IPS-18c (cell line): ENCODE data around the gene FUT6.

Source experiments
- H3K4me3 ChIP-seq: 2 replicates; pipeline ENCODE4 v1.7.0; 2013; ENCODE audit warnings: low read depth, mild to moderate bottlenecking, low read length, moderate library complexity; ENCODE audit not compliant: insufficient read depth
- H3K9me3 ChIP-seq: one replicate; pipeline ENCODE4 v1.6.1; 2013; ENCODE audit warnings: mild to moderate bottlenecking, low read length, moderate library complexity; ENCODE audit not compliant: control insufficient read depth, insufficient read depth

The FUT6 gene

GRCh38 chr19:5800361-5801270 is 38.9 kb downstream of the FUT6 start:
- H3K9me3 ChIP-seq, result no peaks in the 10 kb centered on the region
- no peak overlapping the region for H3K4me3 ChIP-seq

- Histone ChIP-seq H3K9me3 (no peaks in the 10 kb centered on the region), H3K4me3 (no peak overlapping the region)
These were observed 40.0 kb downstream of the FUT6 start for GRCh38 chr19:5799247-5800241.

- no peak overlapping the region for H3K4me3 ChIP-seq
- H3K9me3 ChIP-seq, result no peaks in the 10 kb centered on the region
These were observed 41.3 kb downstream of the FUT6 start for GRCh38 chr19:5798244-5798643.

- H3K9me3 ChIP-seq, result no peaks in the 10 kb centered on the region
- no peak overlapping the region for H3K4me3 ChIP-seq
These were observed 44.1 kb downstream of the FUT6 start for GRCh38 chr19:5795382-5795919.

GRCh38 chr19:5793188-5793587 is 46.3 kb downstream of the FUT6 start:
- no peaks in the 10 kb centered on the region for H3K9me3 ChIP-seq
- no peak overlapping the region for H3K4me3 ChIP-seq

- Histone ChIP-seq H3K9me3 (no peaks in the 10 kb centered on the region), H3K4me3 (no peak overlapping the region)
These were observed 47.3 kb downstream of the FUT6 start for GRCh38 chr19:5792224-5792623.

GRCh38 chr19:5790559-5791520 is 48.7 kb downstream of the FUT6 start, which contains the start of gene DUS3L:
TSS of gene DUS3L (minus strand) at chr19:5791163. CDS start at chr19:5791141, 22 bp downstream.
- no peaks in the 10 kb centered on the region for H3K9me3 ChIP-seq
- peak within 1 kb of the TSS; percentile 89 for H3K4me3 ChIP-seq

- peak overlapping the region; percentile 46 for H3K4me3 ChIP-seq
- no peaks in the 10 kb centered on the region for H3K9me3 ChIP-seq
These were observed 49.5 kb downstream of the FUT6 start for GRCh38 chr19:5789886-5790558.

- H3K9me3 ChIP-seq, result no peaks in the 10 kb centered on the region
- H3K4me3 ChIP-seq, result no peak overlapping the region
These were observed 50.1 kb downstream of the FUT6 start for GRCh38 chr19:5789351-5789761.

GRCh38 chr19:5788422-5788821 is 51.1 kb downstream of the FUT6 start:
- no peaks in the 10 kb centered on the region for H3K9me3 ChIP-seq
- H3K4me3 ChIP-seq, result no peak overlapping the region

GRCh38 chr19:5787409-5788182 is 51.9 kb downstream of the FUT6 start:
- H3K9me3 ChIP-seq, result no peaks in the 10 kb centered on the region

GRCh38 chr19:5786593-5787408 is 52.7 kb downstream of the FUT6 start:
- Histone ChIP-seq H3K9me3 (no peaks in the 10 kb centered on the region), H3K4me3 (no peak overlapping the region)

More at GRCh38 chr19:5787409-5788182, 51.9 kb downstream of the FUT6 start:
- H3K4me3 ChIP-seq, result no peak overlapping the region

GRCh38 chr19:5785423-5785822 is 54.1 kb downstream of the FUT6 start:
- H3K4me3 ChIP-seq, result no peak overlapping the region; the same call in 1 of the 2 replicates
- H3K9me3 ChIP-seq, result no peaks in the 10 kb centered on the region

- Histone ChIP-seq H3K4me3 (no peak within 1 kb of the TSS; the same call in 1 of the 2 replicates), H3K9me3 (peaks cover 2% of the 10 kb centered on the region)
These were observed 54.8 kb downstream of the FUT6 start, which contains the start of gene PRR22 for GRCh38 chr19:5784581-5785147. TSS of gene PRR22 (minus strand) at chr19:5784746. CDS start at chr19:5784660, 86 bp downstream.
